Endothelial cell of umbilical vein (primary cell): ENCODE results near the gene IFNGR1. TPM values are rescaled to one million over a fixed set of nuclear protein-coding genes. Genes with fewer than 3 reads are reported as not detected.

Experiments
- BruUV-seq: library from RNA; stranded (reverse); fragments of 400-500 nt; replicated peaks from 2 replicates; lab custom pipeline; 2021; lab: Mats Ljungman, UMichigan
- CTCF ChIA-PET: fragments of 300-600, 350-600 bp; sonication (Branson Sonifier 250); formaldehyde crosslinking; loops from one replicate; lab custom pipeline; 2021; ENCODE audit warnings: antibody characterized with exemption, inconsistent platforms; lab: Charles Lee
- POLR2A ChIA-PET: fragments of 300-600, 350-600 bp; sonication (Branson Sonifier 250); formaldehyde crosslinking; loops from one replicate; lab custom pipeline; 2021; ENCODE audit warnings: antibody characterized with exemption, inconsistent platforms; lab: Charles Lee
- DNase-seq: peaks from one replicate; pipeline ENCODE4 v3.0.0-alpha.2; 2011; ENCODE audit warnings: low read depth, low spot score
- FAIRE-seq: peaks from 2 replicates; lab custom pipeline; 2011; peaks lifted over from hg19 to GRCh38; lab: Jason Lieb, UNC
- H2AFZ ChIP-seq: 2 replicates; pipeline ENCODE4 v1.6.0; 2012; ENCODE audit warnings: low read depth, low read length, control low read depth, inconsistent platforms
- H3K27ac ChIP-seq: 2 replicates; pipeline ENCODE4 v1.5.1; 2011; ENCODE audit warnings: low read depth, mild to moderate bottlenecking, control low read depth, low read length, moderate library complexity; ENCODE audit not compliant: insufficient read depth
- H3K27me3 ChIP-seq, 2 experiments: 2 replicates each; pipeline versions ENCODE4 v1.6.0 to v1.6.1; 2011; ENCODE audit warnings: low read length in 2 of 2, mixed read lengths in 1 of 2; ENCODE audit not compliant: control insufficient read depth in 2 of 2, insufficient read depth in 2 of 2
- H3K36me3 ChIP-seq, 2 experiments: 2 replicates in 1 of 2; 3 replicates in 1 of 2; pipeline ENCODE4 v1.5.1; 2011; ENCODE audit warnings: low read length in 2 of 2, mild to moderate bottlenecking in 1 of 2, moderate library complexity in 1 of 2; ENCODE audit not compliant: control insufficient read depth in 2 of 2, insufficient read depth in 2 of 2; ENCODE audit errors: extremely low read depth in 1 of 2
- H3K4me1 ChIP-seq: 3 replicates; pipeline ENCODE4 v1.5.1; 2011; ENCODE audit warnings: mild to moderate bottlenecking, low read length; ENCODE audit not compliant: control insufficient read depth, insufficient read depth; ENCODE audit errors: extremely low read depth
- H3K4me2 ChIP-seq: 2 replicates; pipeline ENCODE4 v1.6.1; 2011; ENCODE audit warnings: low read length, control low read depth, mixed read lengths; ENCODE audit not compliant: insufficient read depth
- H3K4me3 ChIP-seq, 3 experiments: fragments of 200-600 bp in 1 of 3; sonication (generic), shearing (Covaris generic) in 1 of 3; replicated peaks in 1 of 3; 2 replicates each; pipeline ENCODE4 v1.5.1; 2011 to 2016; ENCODE audit warnings: control low read depth in 3 of 3, low read length in 3 of 3, mild to moderate bottlenecking in 2 of 3, inconsistent platforms in 1 of 3, low read depth in 1 of 3, moderate library complexity in 1 of 3; ENCODE audit not compliant: insufficient read depth in 1 of 3
- H3K79me2 ChIP-seq: 2 replicates; pipeline ENCODE4 v1.6.0; 2012; ENCODE audit warnings: low read length, inconsistent platforms; ENCODE audit not compliant: control insufficient read depth, insufficient read depth
- H3K9ac ChIP-seq: replicated peaks from 2 replicates; pipeline ENCODE3; 2011; ENCODE audit warnings: low read length, control low read depth; ENCODE audit not compliant: insufficient read depth; ENCODE audit errors: extremely low read depth
- H3K9me1 ChIP-seq: replicated peaks from 3 replicates; pipeline ENCODE4 v1.6.0; 2011; ENCODE audit warnings: mild to moderate bottlenecking, low read length; ENCODE audit not compliant: control insufficient read depth, insufficient read depth; ENCODE audit errors: extremely low read depth
- H3K9me3 ChIP-seq: replicated peaks from 2 replicates; pipeline ENCODE4 v1.5.1; 2012; ENCODE audit warnings: low read length, inconsistent platforms; ENCODE audit not compliant: control insufficient read depth, insufficient read depth
- H4K20me1 ChIP-seq: replicated peaks from 2 replicates; pipeline ENCODE3; 2011; ENCODE audit warnings: mild to moderate bottlenecking, low read length; ENCODE audit not compliant: control insufficient read depth, insufficient read depth; ENCODE audit errors: extremely low read depth
- CTCF ChIP-seq, 2 donors: IDR thresholded peaks; 1 replicate in 1 of 2; 2 replicates in 1 of 2; pipeline ENCODE4 v1.5.1; 2011; ENCODE audit warnings: low read length in 2 of 2, mild to moderate bottlenecking in 2 of 2, moderate library complexity in 2 of 2, control low read depth in 1 of 2, inconsistent platforms in 1 of 2, low read depth in 1 of 2; ENCODE audit not compliant: insufficient read depth in 1 of 2; ENCODE audit errors: extremely low read depth in 1 of 2
- EZH2 ChIP-seq: IDR thresholded peaks from 2 replicates; pipeline ENCODE4 v1.6.1; 2012; ENCODE audit warnings: borderline replicate concordance, low read depth, mild to moderate bottlenecking, moderate library complexity, low read length, inconsistent platforms; ENCODE audit not compliant: severe bottlenecking
- FOS ChIP-seq: IDR thresholded peaks from 2 replicates; pipeline ENCODE4 v1.6.1; 2011; ENCODE audit warnings: mild to moderate bottlenecking, low read length, moderate library complexity, borderline replicate concordance; ENCODE audit not compliant: insufficient read depth
- GATA2 ChIP-seq: IDR thresholded peaks from 2 replicates; pipeline ENCODE4 v1.7.0; 2011; ENCODE audit warnings: low read depth, mild to moderate bottlenecking, moderate library complexity, mixed read lengths, low read length; ENCODE audit not compliant: insufficient read length, insufficient read depth
- JUN ChIP-seq: IDR thresholded peaks from 2 replicates; pipeline ENCODE4 v1.6.1; 2011; ENCODE audit warnings: borderline replicate concordance, low read depth; ENCODE audit not compliant: insufficient read length, insufficient read depth
- MAX ChIP-seq: IDR thresholded peaks from 2 replicates; pipeline ENCODE4 v1.6.1; 2011; ENCODE audit not compliant: insufficient read depth, insufficient read length
- MYC ChIP-seq: IDR thresholded peaks from one replicate; pipeline ENCODE4 v1.6.1; 2011; ENCODE audit warnings: mild to moderate bottlenecking, low read depth, low read length
- POLR2A ChIP-seq: IDR thresholded peaks from 2 replicates; pipeline ENCODE4 v1.6.1; 2012; ENCODE audit warnings: low read depth, mild to moderate bottlenecking, control low read depth, low read length
- POLR2AphosphoS5 ChIP-seq: IDR thresholded peaks from 2 replicates; pipeline ENCODE4 v1.6.1; 2012; ENCODE audit warnings: low read depth, mild to moderate bottlenecking, control low read depth, low read length, moderate library complexity; ENCODE audit not compliant: insufficient read depth
- dilution Hi-C: fragments of 300-500 bp; cut with MboI; formaldehyde crosslinking; loops from one replicate; pipeline ENCODE4 v1.15.0; 2019; ENCODE audit warnings: low sequenced_read_pairs; ENCODE audit not compliant: extremely low pct_ligation_motif_present
- intact Hi-C: fragments of 100-400 bp; cut with micrococcal nuclease; formaldehyde crosslinking; loops from one replicate; pipeline ENCODE4 v1.10.0; 2022
- polyA plus RNA-seq, 4 experiments: library from polyadenylated mRNA; depleted of rRNA in 3 of 4; stranded (reverse) in 3 of 4; unstranded in 1 of 4; fragments of >200 nt; gene quantifications; 2 replicates each; pipeline versions ENCODE4 v1.2.1 to v1.2.3, GENCODE V29; 2011 to 2012; ENCODE audit warnings: missing spikeins in 1 of 4
- total RNA-seq: library from RNA; stranded (reverse); gene quantifications from 2 replicates; pipeline ENCODE4 v1.2.3, GENCODE V29; 2021

IFNGR1 gene
- total and polyA plus RNA-seq, 2 donors (not counting 3 experiments of a cell fraction or from before 2014, with no cell fraction given), result 19.1 to 31.2 TPM

GRCh38 chr6:137170266-137171052 is 48.7 kb downstream of the IFNGR1 start:
- no peak for DNase-seq
- BruUV-seq, result no TSS peak
- dilution Hi-C loops, result no loop called here
- CTCF ChIA-PET, result no interaction called here
- POLR2A ChIA-PET, result no interaction called here
- Histone ChIP-seq H3K4me1 (no peaks in the 10 kb centered on the region), H3K36me3 (no peaks in the 10 kb centered on the region), H3K9me3 (no peaks in the 10 kb centered on the region), H3K4me3 (no peak overlapping the region), H3K9ac (no peak overlapping the region), H3K27me3 (no peaks in the 10 kb centered on the region), H2AFZ (no peak overlapping the region), H4K20me1 (no peaks in the 10 kb centered on the region), H3K4me2 (no peak overlapping the region), H3K79me2 (no peaks in the 10 kb centered on the region), H3K27ac (no peak overlapping the region), H3K9me1 (no peaks in the 10 kb centered on the region)
- intact Hi-C loops, result no loop called here
- no peak for FAIRE-seq
- TF ChIP-seq FOS (no peak), POLR2A (no peak), EZH2 (no peak), GATA2 (no peak), MYC (no peak), CTCF (IDR thresholded peaks at IDR 0.05; ENCODE audit: extremely low read depth in 1 of 2, insufficient read depth in 1 of 2, low read depth in 1 of 2, low read length in 2 of 2) (no peak), JUN (no peak), POLR2AphosphoS5 (no peak), MAX (no peak)
